H1 (cell line): Measurements from ENCODE around the gene CCL28.

Experiments used
- BRCA1 ChIP-seq: IDR thresholded peaks from 2 replicates; pipeline ENCODE4 v1.6.1; 2012; ENCODE audit warnings: low read depth, low read length, improper control_type of control experiment
- CEBPB ChIP-seq: IDR thresholded peaks from 2 replicates; pipeline ENCODE4 v1.6.1; 2012; ENCODE audit warnings: low read depth, low read length
- EZH2 ChIP-seq: fragments of 200-600 bp; sonication (generic); IDR thresholded peaks from 2 replicates; pipeline ENCODE4 v1.7.1; 2012; ENCODE audit warnings: low read depth, mild to moderate bottlenecking, moderate library complexity, low read length, inconsistent platforms; ENCODE audit not compliant: severe bottlenecking
- KDM1A ChIP-seq: fragments of 200-600, 300-600 bp; sonication (generic); IDR thresholded peaks from 2 replicates; pipeline ENCODE4 v1.7.1; 2016; ENCODE audit warnings: mild to moderate bottlenecking, low read length, borderline replicate concordance
- KDM4A ChIP-seq: IDR thresholded peaks from one replicate; pipeline ENCODE4 v1.7.1; 2012; ENCODE audit warnings: low read depth, mild to moderate bottlenecking, moderate library complexity, low read length, inconsistent platforms; ENCODE audit not compliant: severe bottlenecking
- KDM5A ChIP-seq: fragments of 200-600 bp; IDR thresholded peaks from 2 replicates; pipeline ENCODE4 v1.7.1; 2012; ENCODE audit warnings: mild to moderate bottlenecking, low read length, inconsistent platforms, mixed read lengths
- POLR2A ChIP-seq, 2 experiments: IDR thresholded peaks; 1 replicate in 1 of 2; 2 replicates in 1 of 2; pipeline ENCODE4 v1.6.1; 2011; ENCODE audit warnings: low read depth in 2 of 2, low read length in 2 of 2, mild to moderate bottlenecking in 2 of 2; ENCODE audit errors: control extremely low read depth in 1 of 2
- SAP30 ChIP-seq: fragments of 300-600 bp; sonication (generic); IDR thresholded peaks from 2 replicates; pipeline ENCODE4 v1.7.1; 2012; ENCODE audit warnings: low read length, moderate library complexity, mild to moderate bottlenecking, inconsistent platforms; ENCODE audit not compliant: insufficient read depth, insufficient replicate concordance
- SIN3A ChIP-seq, 2 experiments: IDR thresholded peaks in 1 of 2; conservative IDR thresholded peaks in 1 of 2; 2 replicates each; pipeline ENCODE4 v1.6.1; 2011 to 2012; ENCODE audit warnings: low read length in 2 of 2, improper control_type of control experiment in 1 of 2, low read depth in 1 of 2, mild to moderate bottlenecking in 1 of 2
- TF ChIP-seq, protein P1 (sequence below): IDR thresholded peaks from 2 replicates; pipeline ENCODE4 v1.6.1; 2012; ENCODE audit warnings: low read length, inconsistent platforms
- TF ChIP-seq, protein P2 (sequence below): IDR thresholded peaks from 2 replicates; pipeline ENCODE4 v1.6.1; 2012; ENCODE audit warnings: inconsistent platforms
- TF ChIP-seq, protein P3 (sequence below), 3 experiments: IDR thresholded peaks; 1 replicate in 2 of 3; 2 replicates in 1 of 3; pipeline versions ENCODE4 v1.5.1 to v1.6.1; 2011; ENCODE audit warnings: low read length in 3 of 3, mild to moderate bottlenecking in 3 of 3, inconsistent platforms in 2 of 3, low read depth in 1 of 3, moderate library complexity in 1 of 3; ENCODE audit not compliant: insufficient read depth in 1 of 3; ENCODE audit errors: control extremely low read depth in 1 of 3
- TF ChIP-seq, protein P4 (sequence below): IDR thresholded peaks from 2 replicates; pipeline ENCODE4 v1.6.1; 2012; ENCODE audit warnings: inconsistent platforms

DNA sequence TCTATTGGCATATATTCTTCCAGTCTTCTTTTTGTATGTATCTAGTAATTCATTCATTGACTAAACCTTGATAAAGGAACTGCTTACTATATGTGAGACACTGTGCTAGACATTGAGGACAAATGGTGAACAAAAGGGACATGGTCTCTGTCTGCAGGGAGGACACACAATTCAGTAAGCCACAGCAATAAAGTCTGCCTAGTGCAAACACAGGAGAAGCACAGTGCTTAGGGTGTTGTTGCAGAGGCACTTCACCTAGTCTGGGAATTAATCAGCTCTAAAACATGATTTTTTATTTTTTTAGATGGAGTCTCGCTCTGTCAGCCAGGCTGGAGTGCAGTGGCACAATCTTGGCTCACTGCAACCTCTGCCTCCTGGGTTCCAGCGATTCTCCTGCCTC lies 6.4 kb upstream of the CCL28 start:
- TF ChIP-seq SAP30 (no peak), KDM1A (no peak), POLR2A (IDR thresholded peaks at IDR 0.05; ENCODE audit: control extremely low read depth in 1 of 2, low read depth in 2 of 2, low read length in 2 of 2) (no peak), KDM4A (no peak), KDM5A (no peak), CEBPB (no peak), SIN3A (conservative IDR thresholded peaks at IDR 0.05 in 1 of 2, IDR thresholded peaks at IDR 0.05 in 1 of 2; ENCODE audit: low read depth in 1 of 2, low read length in 2 of 2) (no peak), BRCA1 (no peak), EZH2 (no peak)
- TF ChIP-seq, protein P1, sequence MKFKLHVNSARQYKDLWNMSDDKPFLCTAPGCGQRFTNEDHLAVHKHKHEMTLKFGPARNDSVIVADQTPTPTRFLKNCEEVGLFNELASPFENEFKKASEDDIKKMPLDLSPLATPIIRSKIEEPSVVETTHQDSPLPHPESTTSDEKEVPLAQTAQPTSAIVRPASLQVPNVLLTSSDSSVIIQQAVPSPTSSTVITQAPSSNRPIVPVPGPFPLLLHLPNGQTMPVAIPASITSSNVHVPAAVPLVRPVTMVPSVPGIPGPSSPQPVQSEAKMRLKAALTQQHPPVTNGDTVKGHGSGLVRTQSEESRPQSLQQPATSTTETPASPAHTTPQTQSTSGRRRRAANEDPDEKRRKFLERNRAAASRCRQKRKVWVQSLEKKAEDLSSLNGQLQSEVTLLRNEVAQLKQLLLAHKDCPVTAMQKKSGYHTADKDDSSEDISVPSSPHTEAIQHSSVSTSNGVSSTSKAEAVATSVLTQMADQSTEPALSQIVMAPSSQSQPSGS, result no peak
- TF ChIP-seq, protein P2, sequence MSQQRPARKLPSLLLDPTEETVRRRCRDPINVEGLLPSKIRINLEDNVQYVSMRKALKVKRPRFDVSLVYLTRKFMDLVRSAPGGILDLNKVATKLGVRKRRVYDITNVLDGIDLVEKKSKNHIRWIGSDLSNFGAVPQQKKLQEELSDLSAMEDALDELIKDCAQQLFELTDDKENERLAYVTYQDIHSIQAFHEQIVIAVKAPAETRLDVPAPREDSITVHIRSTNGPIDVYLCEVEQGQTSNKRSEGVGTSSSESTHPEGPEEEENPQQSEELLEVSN, result no peak
- TF ChIP-seq, protein P3, sequence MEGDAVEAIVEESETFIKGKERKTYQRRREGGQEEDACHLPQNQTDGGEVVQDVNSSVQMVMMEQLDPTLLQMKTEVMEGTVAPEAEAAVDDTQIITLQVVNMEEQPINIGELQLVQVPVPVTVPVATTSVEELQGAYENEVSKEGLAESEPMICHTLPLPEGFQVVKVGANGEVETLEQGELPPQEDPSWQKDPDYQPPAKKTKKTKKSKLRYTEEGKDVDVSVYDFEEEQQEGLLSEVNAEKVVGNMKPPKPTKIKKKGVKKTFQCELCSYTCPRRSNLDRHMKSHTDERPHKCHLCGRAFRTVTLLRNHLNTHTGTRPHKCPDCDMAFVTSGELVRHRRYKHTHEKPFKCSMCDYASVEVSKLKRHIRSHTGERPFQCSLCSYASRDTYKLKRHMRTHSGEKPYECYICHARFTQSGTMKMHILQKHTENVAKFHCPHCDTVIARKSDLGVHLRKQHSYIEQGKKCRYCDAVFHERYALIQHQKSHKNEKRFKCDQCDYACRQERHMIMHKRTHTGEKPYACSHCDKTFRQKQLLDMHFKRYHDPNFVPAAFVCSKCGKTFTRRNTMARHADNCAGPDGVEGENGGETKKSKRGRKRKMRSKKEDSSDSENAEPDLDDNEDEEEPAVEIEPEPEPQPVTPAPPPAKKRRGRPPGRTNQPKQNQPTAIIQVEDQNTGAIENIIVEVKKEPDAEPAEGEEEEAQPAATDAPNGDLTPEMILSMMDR (IDR thresholded peaks at IDR 0.05; ENCODE audit: control extremely low read depth in 1 of 3, insufficient read depth in 1 of 3, low read depth in 1 of 3, low read length in 3 of 3), result no peak
- TF ChIP-seq, protein P4, sequence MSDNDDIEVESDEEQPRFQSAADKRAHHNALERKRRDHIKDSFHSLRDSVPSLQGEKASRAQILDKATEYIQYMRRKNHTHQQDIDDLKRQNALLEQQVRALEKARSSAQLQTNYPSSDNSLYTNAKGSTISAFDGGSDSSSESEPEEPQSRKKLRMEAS, result no peak
